C4-2B (cell line): ENCODE results near the gene LSMEM2.

Source experiments
- ZFX ChIP-seq: fragments of 450-650 bp; IDR thresholded peaks from 2 replicates; pipeline ENCODE4 v1.6.1; 2017
- TF ChIP-seq, protein P1 (sequence below): fragments of 450-650 bp; conservative IDR thresholded peaks from 2 replicates; pipeline ENCODE4 v1.5.1; 2017; ENCODE audit warnings: mild to moderate bottlenecking

DNA sequence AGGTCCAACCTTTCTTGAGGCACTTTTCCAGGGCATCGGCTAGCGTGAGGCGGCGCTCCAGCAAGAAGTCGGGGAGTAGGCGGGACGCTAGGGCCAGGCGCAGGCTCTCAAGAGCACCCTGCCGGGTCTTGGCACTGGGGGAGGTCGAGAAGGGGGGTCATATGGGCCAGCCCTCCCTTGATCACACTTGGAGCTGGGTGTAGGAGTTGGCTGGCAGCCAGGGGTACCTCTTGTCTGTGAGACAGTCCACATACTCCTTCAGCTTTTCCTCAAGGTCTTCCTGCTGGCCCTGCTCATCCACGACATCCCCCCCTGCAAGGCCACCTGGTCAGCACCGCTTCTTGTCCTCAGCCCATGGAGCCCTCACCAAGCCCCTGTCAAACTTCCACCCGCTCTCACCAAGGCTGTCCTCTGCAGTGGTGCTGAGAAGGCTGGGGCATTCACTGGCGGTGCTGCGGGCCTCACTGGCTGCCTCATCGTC lies 11.3 kb downstream of the LSMEM2 start:
- TF ChIP-seq, protein P1, sequence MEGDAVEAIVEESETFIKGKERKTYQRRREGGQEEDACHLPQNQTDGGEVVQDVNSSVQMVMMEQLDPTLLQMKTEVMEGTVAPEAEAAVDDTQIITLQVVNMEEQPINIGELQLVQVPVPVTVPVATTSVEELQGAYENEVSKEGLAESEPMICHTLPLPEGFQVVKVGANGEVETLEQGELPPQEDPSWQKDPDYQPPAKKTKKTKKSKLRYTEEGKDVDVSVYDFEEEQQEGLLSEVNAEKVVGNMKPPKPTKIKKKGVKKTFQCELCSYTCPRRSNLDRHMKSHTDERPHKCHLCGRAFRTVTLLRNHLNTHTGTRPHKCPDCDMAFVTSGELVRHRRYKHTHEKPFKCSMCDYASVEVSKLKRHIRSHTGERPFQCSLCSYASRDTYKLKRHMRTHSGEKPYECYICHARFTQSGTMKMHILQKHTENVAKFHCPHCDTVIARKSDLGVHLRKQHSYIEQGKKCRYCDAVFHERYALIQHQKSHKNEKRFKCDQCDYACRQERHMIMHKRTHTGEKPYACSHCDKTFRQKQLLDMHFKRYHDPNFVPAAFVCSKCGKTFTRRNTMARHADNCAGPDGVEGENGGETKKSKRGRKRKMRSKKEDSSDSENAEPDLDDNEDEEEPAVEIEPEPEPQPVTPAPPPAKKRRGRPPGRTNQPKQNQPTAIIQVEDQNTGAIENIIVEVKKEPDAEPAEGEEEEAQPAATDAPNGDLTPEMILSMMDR, result no peak
- TF ChIP-seq ZFX, result no peak
